GM19240 (cell line): ENCODE measurements around the gene DEFB124.
"Not testable (repeated sequence)": the region's sequence is repeated elsewhere in the genome, so short reads cannot be mapped to it uniquely, and the experiment has no call there.

ENCODE experiments used
- DNase-seq: peaks from one replicate; pipeline ENCODE4 v3.0.0; 2011; ENCODE audit warnings: low spot score; ENCODE audit not compliant: insufficient read length

DEFB124 gene

GRCh38 chr20:31489152-31489551 is 14.2 kb upstream of the DEFB124 start:
- no peak for DNase-seq

- no peak for DNase-seq
These were observed 13.2 kb upstream of the DEFB124 start for GRCh38 chr20:31488115-31488514.

- no peak for DNase-seq
These were observed 10.8 kb upstream of the DEFB124 start for GRCh38 chr20:31485450-31486339.

DNA sequence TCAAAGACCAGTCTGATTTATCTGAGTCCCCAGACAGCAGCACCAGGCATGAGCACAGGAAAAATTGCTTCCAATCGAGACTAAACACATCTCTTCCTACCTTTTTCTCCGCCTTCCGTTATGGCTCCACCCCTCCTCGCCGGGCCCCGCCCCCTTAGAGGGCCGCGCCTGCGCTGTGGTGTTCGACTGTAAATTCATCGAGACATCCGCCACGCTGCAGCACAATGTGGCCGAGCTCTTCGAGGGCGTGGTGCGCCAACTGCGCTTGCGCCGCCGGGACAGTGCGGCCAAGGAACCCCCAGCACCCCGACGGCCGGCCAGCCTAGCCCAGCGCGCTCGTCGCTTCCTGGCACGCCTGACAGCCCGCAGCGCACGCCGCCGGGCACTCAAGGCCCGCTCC is 9.1 kb upstream of the DEFB124 start:
- DNase-seq, result no peak

GRCh38 chr20:31476643-31477215 is 1.8 kb upstream of the DEFB124 start:
- no peak for DNase-seq

DNA sequence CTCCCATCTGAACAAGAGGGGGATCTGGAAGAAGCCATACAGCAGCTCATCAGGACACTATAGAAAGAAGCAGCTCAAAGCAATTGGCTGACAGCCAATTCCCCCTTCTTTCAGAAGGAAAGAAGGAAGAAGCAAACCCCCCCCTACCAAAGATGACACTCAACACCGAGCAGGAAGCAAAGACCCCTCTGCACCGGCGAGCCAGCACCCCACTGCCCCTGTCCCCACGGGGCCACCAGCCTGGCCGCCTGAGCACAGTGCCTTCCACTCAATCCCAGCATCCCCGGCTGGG is 1.3 kb upstream of the DEFB124 start:
- DNase-seq, result no peak

DNA sequence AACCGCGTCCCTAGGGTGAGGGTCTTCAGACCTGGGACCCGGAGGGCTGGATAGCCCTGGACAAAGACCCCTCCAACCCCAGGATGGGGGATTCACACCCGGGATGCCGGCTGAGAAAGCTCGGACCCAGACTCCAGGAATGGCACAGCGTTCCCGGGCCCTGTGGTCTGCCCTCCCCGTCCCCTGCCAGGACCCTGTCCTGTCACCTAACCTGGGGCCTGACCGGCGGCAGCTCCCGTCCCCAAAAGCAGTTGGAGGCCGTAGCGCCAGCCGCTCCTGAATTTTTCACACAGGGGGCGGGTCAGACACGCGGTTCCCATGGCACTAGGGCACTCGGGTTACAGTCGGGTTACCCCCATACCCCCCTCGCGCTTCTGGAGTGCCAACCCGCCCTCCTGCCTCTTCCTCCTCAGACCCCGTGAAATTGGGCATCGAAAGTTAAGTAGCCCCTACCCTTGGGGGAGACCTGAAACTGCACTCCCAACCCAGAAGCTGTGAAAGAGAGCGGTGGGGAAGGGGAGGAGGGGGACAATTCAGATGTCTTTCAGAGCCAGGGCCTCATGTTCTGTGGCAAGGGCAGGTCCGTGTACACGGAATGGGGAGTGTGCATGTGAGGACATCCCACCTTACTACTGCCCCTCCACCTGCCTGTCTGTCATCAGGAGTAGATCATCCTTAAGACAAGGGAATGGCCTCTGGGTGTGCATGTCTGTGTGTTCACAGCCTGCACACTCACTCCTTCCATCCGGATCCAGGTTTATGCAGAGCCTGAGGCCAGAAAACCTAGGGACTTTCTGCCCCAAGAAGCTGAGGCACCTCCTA is 756 bp upstream of the DEFB124 start:
- DNase-seq, result no peak

DNA sequence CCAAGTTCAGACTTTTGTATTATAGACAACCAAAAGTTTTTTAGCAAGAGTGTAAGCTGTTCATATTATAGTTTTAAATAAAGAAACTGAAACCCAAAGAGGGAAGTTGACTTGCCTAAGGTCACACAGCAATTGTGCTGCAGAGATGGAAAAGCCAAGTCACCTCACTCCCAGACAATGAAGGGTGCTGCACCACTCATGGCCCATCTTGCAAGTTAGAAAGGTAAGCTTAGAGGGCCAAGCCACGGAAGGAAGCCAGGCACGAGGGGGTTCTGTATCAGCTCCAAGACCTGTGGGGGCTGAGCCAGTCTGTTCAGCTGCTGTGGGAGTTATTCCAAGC is 860 bp downstream of the DEFB124 start:
- DNase-seq, result no peak

- no peak for DNase-seq
These were observed 1.4 kb downstream of the DEFB124 start for GRCh38 chr20:31473331-31474096.

DNA sequence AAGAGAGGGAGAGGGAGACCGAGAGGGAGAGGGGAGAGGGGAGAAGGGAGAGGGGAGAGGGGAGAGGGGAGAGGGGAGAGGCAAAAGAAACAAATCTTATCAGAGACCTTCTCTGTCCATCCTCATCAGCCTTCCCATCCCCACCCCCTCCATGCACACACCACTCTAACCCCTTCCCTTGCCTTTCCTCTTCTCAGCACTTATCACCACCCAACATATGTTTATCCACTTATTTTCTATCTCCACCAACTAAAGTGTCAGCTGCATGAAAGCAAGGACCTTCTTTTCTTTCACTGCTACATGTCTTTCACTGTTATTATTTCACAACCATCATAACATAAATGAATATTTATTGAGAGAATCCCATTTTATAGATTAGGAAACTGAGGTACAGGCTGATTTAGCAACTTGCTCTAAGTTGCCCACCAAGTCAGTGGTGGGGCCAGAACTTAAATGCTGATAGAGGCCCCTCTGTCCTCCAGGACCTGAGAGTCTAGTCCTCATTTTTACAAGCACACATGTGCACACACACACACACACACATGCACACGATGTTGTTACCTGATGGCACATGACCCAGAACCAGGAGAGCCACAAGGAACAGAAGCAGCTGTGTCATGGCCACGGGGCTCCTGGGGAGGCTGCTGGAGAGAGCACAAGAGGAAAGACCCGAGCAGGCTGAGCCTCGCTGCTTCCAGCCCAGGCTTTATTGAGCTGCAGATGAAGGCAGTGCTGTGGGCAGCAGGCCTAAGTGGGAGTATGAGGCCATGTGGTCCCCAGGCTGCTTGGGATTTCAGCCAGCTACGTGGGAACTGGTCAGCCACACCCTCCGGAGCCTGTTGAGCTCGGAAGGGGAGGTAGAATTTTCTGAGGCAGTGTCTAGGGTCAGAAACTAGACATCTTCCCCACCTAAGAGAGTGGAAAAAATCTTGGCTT is 2.3 kb downstream of the DEFB124 start:
- DNase-seq, result no peak

- not testable (repeated sequence) for DNase-seq
These were observed 4.0 kb downstream of the DEFB124 start for GRCh38 chr20:31470946-31471345.

DNA sequence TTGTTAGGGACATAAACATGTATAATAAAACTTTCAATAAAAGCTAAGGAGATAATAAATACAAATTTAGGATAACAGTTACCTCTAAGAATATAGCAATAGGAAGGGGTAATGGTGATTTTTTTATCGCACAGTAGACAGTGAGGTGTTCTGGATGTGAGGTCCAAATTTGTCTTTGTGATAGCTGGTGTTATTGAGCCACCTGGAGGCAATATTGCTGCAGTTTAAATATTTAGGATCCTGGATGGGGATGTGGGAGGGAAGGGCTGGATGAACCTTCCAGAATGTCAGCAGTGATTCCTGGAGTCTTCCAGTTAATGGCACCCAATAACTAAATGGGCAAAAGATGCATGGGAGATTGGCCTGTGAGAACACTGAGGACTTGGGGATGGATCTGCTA is 20.6 kb downstream of the DEFB124 start:
- DNase-seq, result no peak

- no peak for DNase-seq
These were observed 22.4 kb downstream of the DEFB124 start for GRCh38 chr20:31452575-31452974.

DNA sequence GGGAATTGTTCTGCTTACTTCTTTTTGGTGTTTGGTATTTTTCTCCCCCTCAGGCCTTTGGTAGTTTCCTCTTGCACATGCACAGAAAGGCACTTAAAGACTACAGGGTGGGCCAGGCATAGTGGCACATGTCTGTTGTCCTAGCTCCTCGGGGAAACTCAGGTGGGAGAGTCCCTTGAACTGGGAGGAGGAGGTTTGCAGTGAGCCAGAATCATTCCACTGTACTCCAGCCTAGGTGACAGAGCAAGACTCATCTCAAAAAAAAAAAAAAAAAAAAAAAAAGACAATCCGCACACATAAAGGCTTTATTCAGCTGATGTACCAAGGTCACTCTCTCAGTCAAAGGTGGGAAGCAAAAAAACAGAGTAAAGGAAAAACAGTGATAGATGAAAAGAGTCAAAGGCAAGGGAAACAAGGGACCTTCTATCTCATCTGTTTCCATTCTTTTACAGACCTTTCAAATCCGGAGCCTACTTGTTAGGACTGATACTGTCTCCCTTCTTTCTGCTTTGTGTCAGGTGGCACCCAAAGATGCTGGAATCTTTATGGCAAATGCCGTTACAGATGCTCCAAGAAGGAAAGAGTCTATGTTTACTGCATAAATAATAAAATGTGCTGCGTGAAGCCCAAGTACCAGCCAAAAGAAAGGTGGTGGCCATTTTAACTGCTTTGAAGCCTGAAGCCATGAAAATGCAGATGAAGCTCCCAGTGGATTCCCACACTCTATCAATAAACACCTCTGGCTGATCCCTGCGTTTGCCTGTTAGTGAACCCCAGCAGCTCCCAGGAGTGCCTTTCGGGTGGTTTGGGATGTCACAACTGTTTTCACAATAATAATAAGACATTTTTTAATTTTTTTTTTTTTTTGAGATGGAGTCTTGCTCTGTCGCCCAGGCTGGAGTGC is 25.2 kb downstream of the DEFB124 start:
- no peak for DNase-seq

DNA sequence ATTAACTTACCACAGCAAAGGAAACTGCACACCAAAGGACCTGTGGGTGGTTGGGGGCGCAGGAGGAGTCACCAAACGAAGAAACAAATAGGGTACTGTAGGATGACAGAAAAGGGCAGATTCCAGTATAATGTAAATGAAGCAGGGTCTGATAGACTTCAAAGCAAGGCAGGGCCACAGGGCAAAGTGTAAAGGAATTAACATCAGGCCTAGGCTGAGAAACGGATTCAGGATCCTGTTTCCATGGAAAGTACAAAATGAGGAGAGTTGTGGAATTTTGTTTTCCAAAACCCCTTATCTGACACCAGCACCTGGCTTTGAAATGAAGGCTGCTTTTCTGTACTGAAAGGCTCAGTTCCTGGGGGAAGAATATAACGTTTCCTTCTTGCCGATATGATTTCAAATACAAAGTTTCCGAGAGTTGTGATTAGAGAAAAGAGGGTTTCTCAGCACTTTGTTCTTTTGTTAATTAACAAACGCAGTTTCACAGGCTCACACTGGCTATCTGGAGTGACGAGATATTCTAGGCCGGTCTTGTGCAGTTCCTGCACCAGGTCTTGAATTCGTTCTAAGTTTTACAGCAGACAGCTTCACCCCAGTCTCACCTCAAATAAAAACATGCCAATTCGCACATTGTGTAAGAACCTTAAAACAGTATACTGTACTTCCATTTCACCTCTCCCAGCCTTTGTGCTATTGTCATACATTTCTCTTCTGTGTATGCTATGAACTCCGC is 28.7 kb downstream of the DEFB124 start:
- DNase-seq, result no peak

GRCh38 chr20:31440012-31440659 is 34.8 kb downstream of the DEFB124 start, which contains the start of gene DEFB123:
DEFB123 (plus strand) TSS chr20:31440632; CDS start chr20:31440699, 67 bp downstream.
- no peak for DNase-seq

DNA sequence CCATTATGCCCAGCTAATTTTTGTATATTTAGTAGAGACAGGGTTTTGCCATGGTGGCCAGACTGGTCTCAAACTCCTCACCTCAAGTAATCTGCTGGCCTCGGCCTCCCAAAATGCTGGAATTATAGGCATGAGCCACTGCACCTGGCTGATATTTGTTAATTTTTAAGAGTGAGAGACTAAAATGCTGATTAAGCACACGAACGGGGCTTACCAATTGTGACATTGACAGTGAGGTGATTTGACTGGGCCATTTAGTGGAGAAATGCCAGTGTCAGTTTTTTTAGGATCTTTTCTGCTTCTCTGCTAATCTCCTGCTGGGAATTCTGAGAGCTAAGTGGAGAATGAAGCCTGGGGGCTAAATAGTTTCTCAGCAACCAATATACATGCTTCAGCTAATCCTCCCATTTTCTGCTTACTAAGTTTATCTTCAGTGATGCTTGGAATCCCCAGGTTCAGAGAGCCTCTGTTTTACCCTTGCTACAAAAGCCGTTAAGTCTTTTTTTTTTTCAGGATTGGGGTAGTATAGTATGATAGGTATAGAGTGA is 44.3 kb downstream of the DEFB124 start:
- DNase-seq, result no peak

DNA sequence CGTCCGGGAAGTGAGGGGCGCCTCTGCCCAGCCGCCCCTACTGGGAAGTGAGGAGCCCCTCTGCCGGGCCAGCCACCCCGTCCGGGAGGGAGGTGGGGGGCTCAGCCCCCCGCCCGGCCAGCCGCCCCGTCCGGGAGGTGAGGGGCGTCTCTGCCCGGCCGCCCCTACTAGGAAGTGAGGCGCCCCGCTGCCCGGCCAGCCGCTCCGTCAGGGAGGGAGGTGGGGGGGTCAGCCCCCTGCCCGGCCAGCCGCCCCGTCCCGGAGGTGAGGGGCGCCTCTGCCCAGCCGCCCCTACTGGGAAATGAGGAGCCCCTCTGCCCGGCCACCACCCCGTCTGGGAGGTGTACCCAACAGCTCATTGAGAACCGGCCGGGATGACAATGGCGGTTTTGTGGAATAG is 47.4 kb downstream of the DEFB124 start:
- not testable (repeated sequence) for DNase-seq
